ENCODE measurements around the gene ZFP36L2.

Gene ZFP36L2, protein sequence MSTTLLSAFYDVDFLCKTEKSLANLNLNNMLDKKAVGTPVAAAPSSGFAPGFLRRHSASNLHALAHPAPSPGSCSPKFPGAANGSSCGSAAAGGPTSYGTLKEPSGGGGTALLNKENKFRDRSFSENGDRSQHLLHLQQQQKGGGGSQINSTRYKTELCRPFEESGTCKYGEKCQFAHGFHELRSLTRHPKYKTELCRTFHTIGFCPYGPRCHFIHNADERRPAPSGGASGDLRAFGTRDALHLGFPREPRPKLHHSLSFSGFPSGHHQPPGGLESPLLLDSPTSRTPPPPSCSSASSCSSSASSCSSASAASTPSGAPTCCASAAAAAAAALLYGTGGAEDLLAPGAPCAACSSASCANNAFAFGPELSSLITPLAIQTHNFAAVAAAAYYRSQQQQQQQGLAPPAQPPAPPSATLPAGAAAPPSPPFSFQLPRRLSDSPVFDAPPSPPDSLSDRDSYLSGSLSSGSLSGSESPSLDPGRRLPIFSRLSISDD

DNA sequence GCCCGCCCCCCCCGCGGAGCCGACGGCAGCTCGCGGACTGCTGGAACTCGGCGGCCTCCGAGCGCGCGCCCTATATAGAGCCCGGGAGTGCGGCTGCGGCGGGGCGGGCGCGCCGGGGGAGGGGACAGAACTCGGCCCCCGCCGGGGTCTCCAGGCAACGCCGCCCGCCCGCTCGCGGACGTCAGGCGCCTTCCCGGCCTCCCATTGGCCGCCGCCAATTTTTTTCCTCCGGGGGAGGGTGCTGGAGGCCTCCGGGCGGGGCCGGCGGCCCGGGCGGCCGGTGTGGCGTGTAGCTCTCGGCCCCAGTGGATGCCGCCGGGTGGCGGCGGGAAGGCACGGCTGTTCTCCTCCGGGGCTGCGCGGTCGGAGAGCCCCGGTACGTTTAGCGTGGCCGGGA, at the start of gene ZFP36L2:
Gene ZFP36L2 (minus strand): TSS at position 49 of the 397 bp plus-strand sequence. CDS start 291 bp downstream, outside the sequence.
- peak; percentile 97 for DNase-seq (ENCODE audit: low spot score)

DNA sequence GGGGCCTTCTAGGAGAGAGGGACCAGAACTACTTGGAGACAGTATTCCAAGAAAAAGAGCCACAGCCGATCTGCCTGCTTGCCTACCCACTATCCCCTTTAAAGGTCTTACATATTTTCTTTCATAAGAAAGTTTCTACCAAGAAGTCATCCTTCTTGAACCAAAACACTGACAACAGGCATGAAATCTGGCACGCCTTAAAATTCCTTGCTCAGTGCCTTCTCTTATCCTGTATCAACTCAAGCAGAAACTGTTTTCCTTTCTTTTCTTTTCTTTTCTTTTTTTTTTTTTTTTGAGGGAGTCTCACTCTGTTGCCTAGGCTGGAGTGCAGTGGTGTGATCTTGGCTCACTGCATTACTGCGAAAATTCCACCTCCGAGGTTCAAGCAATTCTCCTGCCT, 48.3 kb upstream of the ZFP36L2 start:
- no peak for DNase-seq (ENCODE audit: low spot score)

DNA sequence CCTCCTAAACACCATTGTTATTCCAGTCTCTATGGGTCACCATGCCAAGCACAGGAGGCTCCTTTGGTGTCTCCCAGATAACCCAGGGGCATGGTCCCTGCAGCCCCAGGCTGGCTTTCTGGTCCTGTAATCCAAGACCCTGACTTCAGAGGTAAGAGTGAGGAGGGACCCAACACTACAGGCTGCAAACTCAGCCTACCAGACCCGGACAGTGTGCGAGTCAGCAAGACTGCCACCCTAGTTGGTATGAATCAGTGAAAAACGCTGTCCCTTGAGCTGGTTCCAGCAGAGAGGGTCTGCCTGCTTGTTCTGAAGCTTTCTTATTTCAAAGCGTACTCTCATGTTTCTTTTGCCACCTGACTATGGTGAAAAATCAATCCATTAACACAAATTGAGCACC, 47.6 kb upstream of the ZFP36L2 start:
- DNase-seq (ENCODE audit: low spot score), result no peak

DNA sequence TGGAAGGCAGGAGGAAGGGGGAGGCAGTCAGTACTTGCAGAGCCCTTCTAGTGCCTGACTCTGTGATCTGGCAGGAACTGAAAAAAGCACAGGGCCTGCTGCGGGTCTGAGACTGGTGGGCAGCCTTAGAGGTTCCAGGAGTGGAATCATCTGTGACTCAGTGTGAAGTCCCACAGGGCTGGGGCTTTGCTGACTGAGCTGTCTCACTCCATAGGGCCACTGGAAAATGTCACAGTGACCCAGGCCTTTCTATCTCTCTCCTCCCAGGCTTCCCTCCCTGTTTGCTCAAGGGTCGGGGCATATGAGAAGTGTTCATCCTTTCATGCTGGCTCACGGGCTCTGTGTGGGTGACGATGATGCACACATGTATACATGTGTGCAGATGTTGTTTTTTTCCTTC, 47.1 kb upstream of the ZFP36L2 start:
- DNase-seq (ENCODE audit: low spot score), result no peak

DNA sequence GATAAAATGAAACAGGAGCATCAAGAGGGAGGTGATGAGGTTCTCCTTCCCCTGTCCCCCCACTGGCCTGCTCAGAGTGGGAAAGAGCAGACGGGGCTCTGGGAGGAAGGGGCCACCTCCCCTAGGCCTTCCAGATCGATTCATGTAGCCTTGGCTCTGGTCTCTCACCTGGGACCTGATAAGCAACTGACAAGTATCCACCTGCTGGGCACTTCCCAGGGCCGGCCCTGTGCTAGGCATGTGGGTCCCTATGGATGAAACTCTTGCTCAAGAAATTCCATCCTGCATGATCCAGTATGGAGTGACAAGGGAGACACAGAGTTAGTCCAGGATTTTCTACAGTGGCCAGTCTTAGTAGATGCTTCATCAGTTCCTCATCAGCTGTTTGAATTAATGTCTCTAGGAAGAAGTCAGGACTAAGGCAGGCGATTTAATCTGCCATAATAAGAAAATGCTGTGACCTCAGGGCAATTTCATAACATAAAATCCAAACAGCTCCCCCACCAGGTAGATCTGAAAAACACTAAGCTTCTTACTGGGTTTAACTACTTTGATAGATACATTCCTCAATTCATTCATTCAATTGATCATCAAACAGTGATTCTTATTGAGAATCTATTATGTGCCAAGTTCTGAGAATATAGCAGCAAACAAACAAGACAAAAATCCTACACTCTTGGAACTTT, 44.7 kb upstream of the ZFP36L2 start:
- DNase-seq (ENCODE audit: low spot score), result no peak

DNA sequence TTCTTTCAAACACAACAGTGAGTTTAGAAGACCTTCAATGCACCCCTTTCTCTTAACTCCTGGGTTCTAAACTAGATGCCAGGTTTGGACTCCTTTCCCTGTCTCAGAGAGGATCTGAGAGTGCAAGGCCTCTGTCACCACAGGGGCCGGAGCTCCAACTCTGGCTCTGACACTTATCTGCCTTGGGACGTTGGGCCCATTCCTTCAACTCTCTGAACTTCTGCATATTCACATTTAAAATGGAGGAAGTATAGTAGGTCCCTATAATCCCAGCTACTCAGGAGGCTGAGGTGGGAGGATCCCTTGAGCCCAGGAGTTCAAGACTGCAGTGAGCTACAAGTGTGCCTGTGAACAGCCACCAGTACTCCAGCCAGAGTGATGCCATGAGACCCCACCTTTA, 44.1 kb upstream of the ZFP36L2 start:
- DNase-seq (ENCODE audit: low spot score), result no peak

DNA sequence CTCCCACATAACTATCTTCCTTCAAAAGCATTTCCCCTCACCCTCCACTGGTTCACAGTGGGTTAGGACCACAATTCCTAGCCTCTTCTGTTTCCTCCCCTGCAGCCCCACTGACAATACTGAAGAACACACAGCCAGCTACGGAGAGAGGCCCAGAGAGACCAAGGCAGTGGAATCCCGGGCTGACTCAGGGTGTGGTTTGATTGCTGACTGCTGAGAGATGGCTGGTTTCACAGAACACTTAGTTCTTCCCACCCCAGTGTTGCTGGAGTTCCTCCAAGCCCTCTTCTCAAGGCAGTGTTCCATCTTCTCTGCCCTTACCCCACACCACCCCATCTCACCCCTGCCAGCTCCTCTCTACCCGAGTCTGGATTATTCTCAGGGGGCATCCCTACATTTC, 43.3 kb upstream of the ZFP36L2 start:
- no peak for DNase-seq (ENCODE audit: low spot score)

DNA sequence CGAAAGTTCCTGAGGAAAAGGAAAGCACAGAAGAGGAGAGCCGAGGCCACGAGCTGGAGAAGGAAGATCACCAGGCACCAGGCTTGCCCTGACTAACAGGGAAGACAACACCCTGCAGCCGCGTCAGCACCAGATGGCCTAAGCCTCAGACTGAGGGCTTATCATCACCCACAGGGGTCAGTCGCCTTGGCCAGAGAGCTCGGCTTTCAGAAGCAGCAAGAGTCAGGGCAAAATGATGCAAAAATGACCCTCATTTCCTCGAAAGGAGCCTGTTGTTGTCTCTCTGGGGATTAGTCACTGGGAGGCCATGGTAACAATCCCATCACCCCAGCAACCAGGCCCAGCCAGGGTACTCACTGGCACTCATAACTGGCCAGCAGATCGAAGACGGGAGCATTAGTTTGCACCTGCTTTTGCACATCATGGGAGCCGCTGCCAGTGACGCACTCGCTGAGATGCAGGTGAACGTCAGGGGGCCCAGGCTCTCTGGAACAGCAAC, 42.7 kb upstream of the ZFP36L2 start:
- no peak for DNase-seq (ENCODE audit: low spot score)

DNA sequence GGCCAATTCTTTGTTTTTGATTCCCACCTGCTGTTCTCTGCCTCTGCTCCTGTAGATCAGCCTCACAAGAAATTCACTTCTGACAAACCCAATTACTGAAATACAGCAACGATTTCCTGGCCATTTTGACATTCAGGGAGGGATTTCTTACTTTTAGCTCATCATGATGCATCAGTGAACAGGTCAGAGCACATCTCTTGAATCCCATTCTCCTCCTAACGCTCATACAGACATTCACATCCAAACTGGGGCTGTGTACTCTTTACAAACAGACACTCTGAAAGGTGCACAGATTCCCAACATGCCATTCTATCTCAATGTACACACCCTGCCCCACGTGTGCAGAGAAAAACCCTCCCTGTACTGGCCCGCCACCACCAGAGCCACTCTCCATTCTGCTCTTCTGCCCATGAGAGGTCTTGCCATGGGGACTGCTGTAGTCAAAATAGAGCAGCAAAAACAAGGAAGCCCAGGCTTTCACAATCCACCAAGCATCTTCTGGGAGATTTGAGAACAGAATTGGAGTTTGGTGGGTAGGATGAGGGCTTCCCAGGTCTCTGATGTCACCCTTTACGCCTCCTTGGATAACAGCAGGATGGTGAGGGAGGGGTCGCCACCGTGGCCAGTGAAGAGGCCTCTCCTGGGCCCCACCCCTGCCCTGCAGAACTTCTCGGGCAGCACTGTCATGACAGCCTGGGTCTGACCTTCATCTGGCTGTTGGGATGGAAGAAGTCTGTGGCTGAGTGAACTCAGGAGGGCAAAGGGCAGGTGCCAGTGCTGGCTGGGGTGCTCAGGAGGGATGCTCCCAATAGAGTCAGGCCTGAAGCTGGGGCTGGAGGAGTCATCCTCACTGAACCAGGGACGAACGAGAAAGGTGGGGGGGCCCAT, 41.9 kb upstream of the ZFP36L2 start:
- no peak for DNase-seq (ENCODE audit: low spot score)

DNA sequence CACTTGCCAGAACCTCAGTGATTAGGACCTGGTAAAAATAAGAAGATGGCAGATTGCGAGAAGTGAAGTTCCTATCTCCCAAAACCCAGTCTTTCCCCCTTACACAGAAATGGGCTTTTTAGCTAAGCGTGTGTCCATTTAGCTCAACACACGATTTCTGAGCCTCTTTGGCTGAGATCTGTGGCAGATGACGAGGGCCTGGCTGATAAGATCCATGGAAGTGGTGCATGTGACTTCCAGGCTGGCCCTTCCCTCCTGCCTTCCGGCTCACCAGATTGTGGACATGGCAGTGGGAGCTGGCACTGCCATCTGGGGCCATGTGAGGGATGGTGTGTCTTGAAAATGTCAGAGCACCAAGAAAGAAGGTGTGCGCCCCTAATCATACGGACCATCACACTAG, 41.0 kb upstream of the ZFP36L2 start:
- no peak for DNase-seq (ENCODE audit: low spot score)

DNA sequence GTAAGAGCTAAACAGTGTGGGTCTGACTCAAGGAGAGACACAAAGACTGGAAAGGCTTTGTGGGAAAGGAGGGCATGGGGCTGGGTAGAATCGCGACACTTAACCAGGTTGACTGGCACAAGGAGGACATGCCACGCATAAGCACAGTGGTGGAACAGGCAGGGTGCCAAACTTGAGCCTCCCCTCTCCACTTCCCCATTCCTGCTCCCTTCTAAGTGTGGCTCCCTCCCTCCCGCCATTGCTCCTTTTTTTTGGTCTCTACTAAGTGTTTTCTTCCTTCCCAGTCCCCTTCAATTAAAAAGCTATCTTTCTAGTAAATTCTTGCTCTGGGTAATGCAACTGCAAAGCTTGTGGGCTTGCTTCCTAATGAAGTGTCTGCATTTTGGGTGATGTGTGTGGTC, 40.3 kb upstream of the ZFP36L2 start:
- no peak for DNase-seq (ENCODE audit: low spot score)

DNA sequence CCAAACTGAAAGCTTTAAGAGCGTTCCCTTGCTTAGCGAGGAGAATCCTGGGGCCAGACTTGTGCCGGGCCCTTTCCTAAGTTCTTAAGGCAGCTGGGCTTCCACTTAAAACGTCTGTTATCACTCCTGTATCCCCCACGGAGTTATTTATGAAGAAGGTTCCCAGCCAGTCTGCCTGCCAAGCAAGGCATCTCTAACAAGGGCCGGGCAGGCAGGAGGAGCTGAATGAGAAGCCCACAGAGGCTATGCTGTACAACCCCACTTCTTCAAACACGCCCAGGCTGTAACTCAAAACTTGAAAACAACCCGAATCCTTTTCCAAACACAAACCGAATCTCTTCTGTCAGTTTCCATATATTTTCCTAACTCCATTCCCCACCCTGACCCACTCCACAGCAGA, 39.0 kb upstream of the ZFP36L2 start:
- DNase-seq (ENCODE audit: low spot score), result no peak

DNA sequence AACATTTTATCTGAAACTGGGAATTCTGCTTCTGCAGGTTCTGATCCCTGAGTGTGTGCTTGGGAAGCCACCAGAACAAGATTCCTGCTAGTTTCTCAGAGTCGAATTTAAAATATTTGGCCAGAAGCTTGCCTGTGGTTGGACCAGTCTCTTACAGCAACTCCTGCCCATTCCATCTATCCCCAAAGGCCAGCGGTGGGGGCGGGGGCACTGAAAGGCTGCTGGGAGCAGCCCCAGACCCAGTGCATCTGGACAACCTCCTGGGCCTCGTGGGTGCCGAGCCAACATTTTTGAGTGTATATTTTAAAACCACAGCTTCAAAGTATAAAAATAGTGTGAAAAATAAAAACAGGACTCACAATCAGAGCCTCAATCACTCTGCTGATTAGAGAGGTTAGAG, 38.6 kb upstream of the ZFP36L2 start:
- no peak for DNase-seq (ENCODE audit: low spot score)

DNA sequence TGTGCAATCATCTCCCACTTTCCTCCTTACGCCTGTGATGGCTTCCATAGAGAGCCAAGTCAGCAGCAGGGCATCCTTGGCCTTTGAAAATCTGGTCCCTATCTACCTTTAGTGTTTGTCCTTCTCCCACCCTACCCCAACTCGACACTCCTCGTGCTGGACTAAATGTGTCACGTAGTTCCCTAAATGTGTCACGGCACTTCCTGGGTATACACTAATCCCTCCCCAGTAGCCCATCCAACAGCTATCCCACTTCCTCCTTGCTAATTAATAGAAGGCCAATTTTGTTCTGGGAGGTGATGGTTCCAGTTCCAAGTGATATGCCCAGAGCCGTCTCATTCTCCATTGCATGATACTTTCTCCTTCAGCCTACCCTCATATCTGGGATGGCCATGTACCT, 36.5 kb upstream of the ZFP36L2 start:
- no peak for DNase-seq (ENCODE audit: low spot score)

DNA sequence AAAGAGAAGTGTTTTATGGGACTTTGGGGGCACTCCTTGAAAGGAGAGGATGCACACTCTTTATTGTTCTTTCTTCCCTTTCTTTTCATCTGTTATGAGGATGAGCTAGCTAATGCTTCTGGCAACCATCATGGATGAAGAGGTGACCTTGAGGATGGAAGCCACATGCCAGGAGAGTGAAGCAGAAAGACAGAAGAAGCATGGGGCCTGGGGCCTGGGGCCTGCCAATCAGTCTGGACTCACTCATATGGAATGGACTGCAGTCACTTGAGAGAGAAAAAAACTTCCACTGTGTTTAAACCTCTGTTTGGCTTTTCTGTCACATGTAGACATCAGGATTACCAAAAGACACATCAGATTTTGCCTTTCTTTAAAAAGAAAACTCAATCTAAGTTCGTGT, 35.8 kb upstream of the ZFP36L2 start:
- DNase-seq (ENCODE audit: low spot score), result no peak

DNA sequence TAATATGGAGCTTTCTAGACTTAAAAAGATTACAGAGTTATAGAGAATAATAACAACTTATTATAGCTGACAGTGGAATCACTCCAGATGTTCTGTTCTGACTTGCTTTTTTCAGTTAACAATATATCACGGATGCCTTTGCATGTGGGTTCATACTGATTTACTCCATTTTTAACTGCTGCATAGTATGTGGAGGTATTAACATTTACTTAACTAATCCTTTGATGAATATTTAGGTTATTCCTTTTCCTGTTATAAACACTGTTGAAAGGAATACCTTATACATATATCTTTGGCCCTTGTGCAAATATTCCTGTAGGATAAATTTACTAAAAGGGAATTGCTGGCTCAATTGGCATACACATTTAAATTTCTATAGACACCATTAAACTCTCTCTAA, 33.1 kb upstream of the ZFP36L2 start:
- no peak for DNase-seq (ENCODE audit: low spot score)

DNA sequence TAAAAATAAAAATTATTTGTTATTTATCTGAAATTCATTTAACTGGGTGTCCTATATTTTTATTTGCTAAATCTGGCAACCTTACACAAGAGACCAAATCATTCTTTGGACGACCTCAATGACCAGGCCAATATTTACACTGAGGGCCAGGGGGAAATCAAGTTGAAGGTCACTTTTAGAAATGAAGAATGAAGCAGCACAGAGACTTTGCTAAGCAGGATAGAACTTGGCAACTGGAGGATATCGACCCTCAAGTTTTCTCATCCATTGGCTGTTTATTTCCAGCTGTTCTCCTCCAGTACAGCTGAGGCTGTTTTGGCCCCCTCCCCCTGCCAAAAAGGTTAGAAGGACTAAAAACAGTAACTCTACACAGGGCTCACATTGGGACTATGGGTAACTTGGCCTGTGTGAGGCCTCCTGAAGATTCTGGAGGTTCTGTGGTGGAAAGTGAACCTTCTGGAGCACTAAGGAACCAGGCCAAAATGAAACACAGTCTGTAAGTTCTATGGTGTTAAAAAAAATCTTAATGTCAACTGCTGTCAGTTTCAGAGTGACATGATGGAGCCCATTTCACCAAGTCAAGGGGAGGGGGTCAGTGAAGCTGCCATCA, 32.2 kb upstream of the ZFP36L2 start:
- no peak for DNase-seq (ENCODE audit: low spot score)

DNA sequence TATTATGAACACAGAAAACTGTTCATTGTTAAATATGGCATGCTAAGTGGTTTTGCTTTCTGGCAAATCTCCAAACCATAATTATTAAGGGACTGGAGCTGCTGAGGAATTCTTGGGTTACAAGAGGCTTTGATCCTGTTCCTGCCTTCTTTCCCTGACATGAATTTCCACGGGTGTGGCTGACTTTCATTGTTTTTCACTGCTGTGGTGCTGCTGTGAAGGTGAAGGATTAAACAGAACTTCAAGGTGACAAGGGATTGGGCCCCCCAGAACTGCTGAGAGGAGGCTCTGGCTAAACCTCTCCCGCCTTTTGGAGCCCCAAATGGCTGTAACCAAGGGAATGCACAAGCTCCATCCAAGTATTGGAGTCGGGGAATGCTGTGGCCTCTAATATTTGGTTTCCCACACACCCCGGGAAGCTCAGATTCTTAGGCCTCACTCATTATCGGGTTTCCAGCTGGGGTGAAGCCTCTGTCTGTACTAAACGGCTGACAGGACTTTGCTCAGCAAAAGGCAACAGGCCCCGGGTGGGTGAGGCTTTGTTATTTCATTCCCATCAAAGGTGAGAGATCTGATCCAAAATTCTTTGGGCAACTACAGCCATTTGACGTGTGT, 29.0 kb upstream of the ZFP36L2 start:
- DNase-seq (ENCODE audit: low spot score), result no peak

DNA sequence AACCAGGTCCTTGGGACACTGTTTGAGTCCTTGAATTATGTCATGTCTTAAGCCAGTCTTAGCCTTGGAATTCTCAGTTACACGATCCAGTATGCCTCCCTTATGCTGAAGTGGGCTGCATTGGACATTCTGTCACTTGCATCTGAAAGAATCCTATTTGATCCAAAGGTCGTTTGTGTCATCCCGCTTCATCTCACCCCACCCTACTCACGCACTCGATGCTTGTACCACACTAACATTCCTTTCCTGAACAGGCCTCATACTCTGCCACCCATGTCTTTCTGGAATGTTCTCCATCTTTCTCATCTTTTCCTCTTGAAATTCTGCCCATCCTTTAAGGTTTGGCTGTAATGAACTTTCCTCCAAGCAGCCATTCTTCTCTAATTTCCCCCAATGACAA, 27.9 kb upstream of the ZFP36L2 start:
- no peak for DNase-seq (ENCODE audit: low spot score)

DNA sequence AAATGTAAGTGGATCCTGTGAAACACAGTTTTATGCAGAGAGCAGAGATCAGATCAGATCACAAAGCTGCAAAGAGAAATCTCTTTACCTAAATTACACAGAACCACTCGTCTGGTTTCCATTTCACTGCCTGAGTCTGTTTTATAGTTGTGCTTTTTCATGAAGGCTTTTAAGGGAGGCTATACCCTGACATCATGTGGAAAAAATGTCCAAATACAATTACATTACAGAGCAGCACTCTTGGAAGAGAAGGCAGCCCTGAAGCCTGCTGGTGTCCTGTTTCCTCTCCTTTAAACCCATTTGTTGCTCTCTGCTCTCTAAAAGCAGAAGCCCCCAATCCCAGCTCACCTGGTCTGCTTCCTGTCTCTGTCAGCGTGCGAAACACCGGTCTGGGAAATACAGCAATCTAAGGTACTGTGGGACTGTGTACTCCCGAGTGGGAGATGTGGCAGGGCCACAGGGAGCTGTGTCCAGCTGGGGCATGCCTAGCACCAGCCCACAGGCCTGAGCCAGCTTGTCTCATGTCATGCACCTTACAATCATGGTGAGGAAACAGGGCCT, 24.8 kb upstream of the ZFP36L2 start:
- no peak for DNase-seq (ENCODE audit: low spot score)

DNA sequence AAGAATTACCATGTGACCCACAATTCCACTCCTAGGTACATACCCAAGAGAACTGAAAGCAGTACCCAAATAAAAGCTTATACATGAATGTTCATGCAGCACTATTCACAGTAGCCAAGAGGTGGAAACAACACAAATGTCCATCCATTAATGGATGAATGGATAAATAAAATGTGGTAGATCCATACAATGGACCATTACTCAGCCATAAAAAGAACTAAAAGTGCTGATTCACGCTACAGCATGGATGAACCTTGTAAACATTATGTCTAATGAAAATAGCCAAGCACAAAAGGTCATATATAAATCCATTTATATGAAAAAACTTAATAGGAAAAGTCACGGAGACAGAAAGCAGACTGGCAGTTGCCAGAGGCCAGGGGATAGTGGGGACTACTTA, 23.6 kb upstream of the ZFP36L2 start:
- no peak for DNase-seq (ENCODE audit: low spot score)
